Measurements from ENCODE around the gene ST7.
"Not testable (repeated sequence)": the region's sequence is repeated elsewhere in the genome, so short reads cannot be mapped to it uniquely, and the experiment has no call there.

The ST7 gene, protein sequence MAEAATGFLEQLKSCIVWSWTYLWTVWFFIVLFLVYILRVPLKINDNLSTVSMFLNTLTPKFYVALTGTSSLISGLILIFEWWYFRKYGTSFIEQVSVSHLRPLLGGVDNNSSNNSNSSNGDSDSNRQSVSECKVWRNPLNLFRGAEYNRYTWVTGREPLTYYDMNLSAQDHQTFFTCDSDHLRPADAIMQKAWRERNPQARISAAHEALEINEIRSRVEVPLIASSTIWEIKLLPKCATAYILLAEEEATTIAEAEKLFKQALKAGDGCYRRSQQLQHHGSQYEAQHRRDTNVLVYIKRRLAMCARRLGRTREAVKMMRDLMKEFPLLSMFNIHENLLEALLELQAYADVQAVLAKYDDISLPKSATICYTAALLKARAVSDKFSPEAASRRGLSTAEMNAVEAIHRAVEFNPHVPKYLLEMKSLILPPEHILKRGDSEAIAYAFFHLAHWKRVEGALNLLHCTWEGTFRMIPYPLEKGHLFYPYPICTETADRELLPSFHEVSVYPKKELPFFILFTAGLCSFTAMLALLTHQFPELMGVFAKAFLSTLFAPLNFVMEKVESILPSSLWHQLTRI

DNA sequence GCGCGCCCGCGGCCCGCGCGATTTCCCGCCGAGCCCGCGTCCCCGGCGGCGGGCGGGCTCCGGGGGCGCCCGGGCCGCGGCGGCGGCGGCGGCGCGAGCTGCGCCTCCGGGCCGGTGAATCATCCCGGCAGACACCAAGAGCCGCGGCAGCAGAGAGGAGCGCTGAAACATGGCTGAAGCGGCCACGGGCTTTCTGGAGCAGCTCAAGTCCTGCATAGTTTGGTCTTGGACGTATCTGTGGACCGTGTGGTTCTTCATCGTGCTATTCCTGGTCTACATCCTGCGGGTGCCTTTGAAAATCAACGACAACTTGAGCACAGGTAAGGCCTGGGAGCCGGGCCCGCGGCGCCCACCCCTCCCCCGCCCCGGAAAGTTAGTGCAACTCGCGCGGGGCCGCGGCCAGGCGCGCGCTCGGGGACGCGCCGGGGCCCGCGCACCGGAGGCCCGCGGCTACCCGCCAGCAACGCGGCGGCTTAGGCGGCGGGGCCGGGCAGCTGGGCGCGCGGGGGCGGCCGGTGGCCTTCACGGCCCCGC lies at the start of gene ST7:
Gene ST7, plus strand, starts transcription at position 130 of the 534 bp plus-strand sequence. Its CDS starts 40 bp downstream, at position 170.
- in situ Hi-C loops (cut with MboI; ENCODE audit: low sequenced_read_pairs): no loop called here

DNA sequence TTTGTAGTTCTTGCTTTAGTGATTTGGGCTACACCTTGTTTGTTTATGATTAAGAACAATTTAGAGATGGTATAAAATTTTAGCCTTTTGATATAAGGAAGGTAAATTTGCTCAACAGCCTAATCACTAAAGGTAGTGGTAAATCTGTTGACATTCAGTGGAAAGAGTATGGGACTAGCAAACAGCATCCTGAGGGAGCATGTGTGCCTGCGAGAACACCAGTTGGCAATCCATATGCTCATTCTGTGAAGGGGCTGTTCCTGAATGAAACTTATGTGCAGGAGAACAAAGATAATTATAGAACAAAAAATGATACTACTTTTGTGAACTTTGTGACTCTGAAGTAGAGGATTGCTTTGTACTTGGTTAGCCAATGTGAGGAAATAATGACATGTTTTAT lies 46.9 kb upstream of the ST7 start:
- in situ Hi-C loops (cut with MboI; ENCODE audit: low sequenced_read_pairs): no loop called here

DNA sequence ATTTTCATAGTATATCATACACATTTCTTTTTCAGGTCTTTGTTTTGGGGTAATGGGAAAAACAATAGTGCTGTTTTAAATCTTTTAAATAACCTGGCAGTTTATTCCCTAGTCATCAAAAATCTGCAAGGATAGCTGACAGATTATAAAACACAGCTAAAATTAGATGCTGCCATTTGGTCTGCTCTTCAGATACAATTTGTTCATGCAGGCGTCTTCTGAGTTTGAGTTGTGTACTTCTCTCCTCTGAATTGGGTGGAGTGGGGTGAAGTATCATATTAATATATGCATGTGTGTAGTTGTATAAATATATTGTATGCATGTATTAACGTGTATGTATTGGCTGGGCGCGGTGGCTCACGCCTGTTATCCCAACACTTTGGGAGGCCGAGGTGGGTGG lies 42.9 kb upstream of the ST7 start:
- in situ Hi-C loops (cut with MboI; ENCODE audit: low sequenced_read_pairs): no loop called here

DNA sequence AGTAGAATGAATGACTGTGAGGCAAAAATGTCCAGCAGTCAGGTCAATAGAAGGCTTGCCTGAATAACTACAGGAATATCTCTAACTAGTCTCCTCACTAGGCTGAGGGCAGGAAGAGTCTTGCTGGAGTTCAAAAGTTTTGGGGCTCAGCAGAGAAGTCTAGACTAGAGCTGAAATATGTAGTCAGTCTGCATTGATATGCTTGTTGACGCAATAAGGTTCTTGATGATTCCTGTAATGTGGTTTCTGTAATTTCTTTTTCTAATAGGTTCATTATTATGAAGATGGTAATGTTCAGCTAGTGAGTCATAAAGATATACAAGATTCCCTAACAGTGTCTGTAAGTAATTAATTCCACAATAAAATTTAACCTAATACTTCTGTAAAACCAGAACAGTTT lies 41.5 kb upstream of the ST7 start:
- in situ Hi-C loops (cut with MboI; ENCODE audit: low sequenced_read_pairs): no loop called here

DNA sequence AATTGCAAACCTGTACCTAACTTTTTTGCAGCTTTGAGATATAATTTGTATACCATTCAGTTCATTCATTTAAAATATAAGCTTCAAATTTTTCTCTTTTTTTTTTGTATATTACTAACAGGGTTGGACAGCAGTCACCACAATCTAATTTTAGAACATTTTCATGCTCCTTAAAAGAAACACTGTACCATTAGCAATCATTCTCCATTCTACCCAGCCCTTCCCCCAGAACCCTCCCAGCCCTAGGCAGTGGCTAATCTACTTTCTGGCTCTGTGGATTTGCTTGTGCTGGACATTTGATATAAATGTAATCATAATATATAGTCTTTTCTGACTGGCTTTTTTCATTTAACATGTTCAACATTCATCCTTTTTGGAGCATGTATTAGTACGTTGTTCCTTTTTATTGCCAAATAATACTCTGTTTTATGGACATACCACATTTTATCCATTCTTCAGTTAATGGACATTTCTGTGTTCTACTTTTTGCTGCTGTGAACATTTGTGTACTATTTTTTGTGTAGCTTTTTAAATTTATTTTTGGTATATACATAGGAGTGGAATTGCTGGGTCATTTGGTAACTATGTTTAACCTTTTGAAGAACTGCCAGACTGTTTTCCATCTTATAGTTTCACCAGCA lies 40.9 kb upstream of the ST7 start:
- in situ Hi-C loops (cut with MboI; ENCODE audit: low sequenced_read_pairs): no loop called here

DNA sequence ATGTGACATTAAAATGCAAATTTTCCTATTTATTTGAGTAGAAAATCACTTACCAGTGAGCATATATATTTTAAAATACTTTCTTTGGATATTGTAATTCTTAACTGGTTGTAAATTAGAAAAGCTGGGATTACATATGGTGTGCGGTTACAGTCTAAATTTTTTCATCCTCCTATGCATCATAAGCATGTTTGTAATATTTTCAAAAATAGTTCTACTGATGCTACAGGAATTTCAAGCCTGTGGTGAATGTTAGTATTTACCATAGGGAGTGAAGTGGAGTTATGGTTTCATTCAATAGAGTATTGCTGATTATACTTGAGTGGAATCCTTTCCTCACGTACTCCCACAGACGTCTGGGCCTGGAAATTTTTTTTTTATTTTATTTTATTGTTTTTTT lies 34.6 kb upstream of the ST7 start:
- in situ Hi-C loops (cut with MboI; ENCODE audit: low sequenced_read_pairs): no loop called here

DNA sequence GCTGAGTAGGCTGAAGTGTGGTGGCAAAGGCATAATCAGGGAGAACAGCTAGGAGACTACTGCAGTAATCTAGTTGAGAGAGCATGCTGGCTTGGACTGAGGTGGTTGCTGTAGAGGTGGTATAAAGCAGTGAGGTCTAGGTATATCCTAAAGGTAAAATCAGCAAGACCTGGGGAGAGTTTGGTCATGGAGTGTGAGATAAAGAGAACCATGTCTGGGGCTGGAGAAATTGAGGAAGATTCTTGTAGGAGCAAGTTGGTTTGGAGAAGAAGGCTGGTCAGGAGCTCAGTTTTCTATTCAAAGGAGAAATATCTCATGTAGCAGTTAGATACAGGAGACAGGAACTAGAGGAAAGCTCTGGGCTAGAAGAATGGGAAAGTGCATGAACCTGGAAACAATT lies 32.9 kb upstream of the ST7 start:
- in situ Hi-C loops (cut with MboI; ENCODE audit: low sequenced_read_pairs): no loop called here

DNA sequence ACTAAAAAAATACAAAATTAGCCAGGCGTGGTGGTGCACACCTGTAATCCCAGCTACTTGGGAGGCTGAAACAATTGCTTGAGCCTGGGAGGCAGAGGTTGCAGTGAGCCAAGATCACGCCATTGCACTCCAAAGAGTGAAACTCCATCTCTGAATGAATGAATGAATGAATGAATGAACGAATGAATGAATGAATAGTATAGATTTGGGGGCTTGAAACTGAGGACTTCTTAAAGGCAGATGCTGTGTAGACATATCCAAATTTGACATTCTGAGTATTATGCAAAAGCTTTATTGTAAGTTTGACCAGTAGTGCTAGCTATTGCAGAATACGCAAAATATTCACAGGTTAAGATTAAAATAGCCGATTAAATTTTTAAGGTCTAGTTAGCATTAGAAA lies 30.8 kb upstream of the ST7 start:
- in situ Hi-C loops (cut with MboI; ENCODE audit: low sequenced_read_pairs): no loop called here

DNA sequence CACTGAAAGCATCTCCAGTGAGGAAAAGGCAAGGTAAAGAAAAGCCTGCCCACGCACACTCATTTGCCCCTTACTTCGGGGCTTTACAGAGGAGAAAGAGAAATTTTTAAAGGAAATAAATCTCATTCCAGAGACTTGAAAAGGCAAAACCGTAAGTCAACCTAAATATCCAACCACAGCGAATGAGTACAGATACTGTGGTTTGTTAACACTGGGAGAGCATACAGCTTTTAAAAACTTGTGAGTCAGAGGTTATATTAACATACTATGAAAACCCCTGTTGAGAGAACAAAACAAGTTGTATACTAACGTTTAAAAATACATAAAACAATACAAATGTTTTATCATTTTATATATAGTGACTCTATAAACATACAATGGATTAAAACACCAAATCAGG lies 28.6 kb upstream of the ST7 start:
- in situ Hi-C loops (cut with MboI; ENCODE audit: low sequenced_read_pairs): no loop called here

DNA sequence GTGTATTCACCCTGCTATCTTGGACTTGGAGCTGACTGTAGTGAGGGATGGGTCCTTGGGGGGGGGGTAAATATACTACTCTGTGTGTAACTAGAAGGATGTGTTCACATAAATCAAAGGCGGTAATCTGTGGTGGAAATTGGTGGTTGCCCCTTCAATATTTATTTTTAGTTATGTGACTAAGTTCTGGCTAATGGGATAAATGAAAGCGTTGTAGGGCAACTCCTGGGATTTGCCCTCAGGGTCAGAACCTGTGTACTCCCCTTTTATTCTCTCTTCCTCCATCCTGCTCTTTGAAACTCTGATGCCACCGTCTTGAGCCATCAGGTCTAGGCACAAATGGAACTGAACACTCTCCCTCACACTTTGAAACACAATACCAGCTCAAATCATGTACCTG lies 24.3 kb upstream of the ST7 start:
- in situ Hi-C loops (cut with MboI; ENCODE audit: low sequenced_read_pairs): no loop called here

DNA sequence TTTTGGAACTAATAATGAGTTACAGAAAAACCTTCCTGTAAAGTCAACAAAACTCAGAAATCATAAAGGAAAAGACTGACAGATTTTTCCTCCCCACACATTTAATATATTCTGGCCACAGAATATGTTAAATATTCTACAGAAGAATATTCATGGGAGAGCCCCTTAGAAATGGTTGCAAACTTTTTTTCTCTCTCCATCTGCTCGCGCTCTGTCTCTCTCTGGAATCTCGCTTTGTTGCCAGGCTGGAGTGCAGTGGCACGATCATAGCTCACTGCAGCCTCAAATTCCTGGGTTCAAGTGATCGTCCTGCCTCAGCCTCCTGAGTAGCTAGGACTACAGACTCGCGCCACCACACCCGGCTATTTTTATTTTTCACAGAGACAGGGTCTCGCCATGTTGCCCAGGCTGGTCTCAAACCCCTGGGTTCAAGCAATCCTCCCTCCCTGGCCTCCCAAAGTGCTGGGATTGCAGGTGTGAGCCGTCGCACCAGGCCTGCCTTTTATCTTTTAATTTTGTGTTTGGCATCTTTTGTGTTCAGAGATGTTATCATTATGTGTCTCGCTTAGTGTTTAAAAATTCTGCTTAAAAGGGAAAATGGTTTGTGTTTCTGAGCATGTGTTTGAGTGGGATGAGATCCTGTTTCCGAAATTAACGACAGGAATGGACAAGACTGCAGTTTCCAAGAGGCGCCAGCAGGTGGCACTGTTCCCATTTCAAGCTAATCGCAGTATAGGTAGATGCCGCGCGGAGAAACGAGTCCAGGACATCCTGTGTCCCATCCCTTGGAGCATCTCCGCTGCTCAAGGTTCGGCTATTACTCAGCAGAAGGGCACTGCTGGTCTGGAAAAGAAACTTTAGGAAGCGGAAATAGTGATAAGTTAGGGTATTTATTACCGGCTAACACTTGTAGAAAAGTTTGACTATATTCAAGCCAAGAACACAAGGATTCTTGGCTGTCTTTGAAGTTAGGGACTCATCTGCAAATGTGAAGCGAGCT lies 23.1 kb upstream of the ST7 start:
- in situ Hi-C loops (cut with MboI; ENCODE audit: low sequenced_read_pairs): no loop called here

DNA sequence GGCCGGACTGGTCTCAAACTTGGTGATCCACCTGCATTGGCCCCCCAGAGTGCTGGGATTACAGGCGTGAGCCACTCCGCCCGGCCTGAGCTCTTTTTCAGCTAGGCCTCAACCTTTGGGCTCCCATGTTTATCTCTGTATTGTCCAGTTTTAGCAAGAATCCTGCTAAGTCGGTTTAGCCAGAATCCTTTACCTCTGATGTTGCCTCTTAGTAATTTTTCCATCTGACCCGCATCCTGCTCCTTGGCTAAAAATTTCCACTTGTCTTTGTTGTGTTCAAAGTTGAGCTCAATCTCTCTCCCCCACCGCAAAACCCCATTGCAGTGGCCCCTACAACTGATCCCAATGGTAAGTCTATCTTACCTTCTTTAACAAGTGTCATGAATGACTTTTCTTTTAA lies 20.7 kb upstream of the ST7 start:
- in situ Hi-C loops (cut with MboI; ENCODE audit: low sequenced_read_pairs): no loop called here

DNA sequence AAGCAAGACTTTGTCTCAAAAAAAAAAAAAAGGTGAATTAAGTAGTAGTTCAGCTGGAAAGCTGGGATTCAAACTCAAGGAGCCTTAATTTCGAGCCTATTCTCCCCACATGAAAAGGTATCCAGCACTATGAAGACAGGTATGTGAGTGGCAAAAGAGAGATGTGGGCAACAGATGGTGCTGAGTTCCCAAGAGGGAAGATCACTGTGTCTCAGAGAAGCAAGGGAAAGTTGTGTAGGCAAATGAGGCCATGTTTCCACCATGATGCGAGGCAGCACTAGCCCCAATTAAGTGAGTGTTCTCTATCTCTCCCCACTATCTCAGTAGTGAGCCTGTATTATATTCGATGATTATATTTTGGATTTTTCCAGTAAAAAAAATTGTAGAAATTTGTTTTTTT lies 19.8 kb upstream of the ST7 start:
- in situ Hi-C loops (cut with MboI; ENCODE audit: low sequenced_read_pairs): no loop called here

DNA sequence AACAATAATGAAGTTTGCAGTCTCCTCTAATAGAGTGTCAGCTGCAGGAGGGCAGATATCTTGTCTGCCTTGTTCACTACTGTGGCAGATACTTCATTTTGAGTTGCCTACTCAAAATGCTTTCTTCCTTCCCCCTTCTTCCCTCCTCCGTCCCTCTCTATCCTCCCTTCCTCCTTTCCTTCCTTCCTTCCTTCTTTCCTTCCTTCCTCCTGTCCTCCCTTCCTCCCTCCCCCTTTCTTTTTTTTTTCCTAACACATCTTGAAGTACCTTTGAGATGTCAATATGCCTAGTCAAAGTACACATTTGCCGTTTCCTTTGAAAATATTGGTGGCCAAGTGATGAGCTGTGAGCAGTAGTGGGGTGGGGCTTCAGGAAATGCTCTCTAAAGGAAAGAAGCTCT lies 18.7 kb upstream of the ST7 start:
- in situ Hi-C loops (cut with MboI; ENCODE audit: low sequenced_read_pairs): no loop called here

DNA sequence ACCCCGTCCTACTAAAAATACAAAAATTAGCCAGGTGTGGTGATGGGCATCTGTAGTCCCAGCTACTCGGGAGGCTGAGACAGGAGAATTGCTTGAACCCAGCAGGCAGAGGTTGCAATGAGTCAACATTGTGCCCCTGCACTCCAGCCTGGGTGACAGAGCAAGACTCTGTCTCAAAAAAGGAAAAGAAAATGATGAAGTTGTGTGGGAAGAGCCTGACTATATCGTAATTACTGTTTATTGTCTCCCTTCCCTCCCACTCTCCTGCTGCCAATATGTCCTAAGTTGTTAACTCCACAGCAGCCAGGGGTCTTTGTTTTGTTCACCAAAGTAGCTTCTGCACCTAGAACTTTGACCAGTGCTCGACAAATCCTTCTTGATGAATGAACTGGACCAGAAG lies 16.5 kb upstream of the ST7 start:
- in situ Hi-C loops (cut with MboI; ENCODE audit: low sequenced_read_pairs): not testable (repeated sequence)

DNA sequence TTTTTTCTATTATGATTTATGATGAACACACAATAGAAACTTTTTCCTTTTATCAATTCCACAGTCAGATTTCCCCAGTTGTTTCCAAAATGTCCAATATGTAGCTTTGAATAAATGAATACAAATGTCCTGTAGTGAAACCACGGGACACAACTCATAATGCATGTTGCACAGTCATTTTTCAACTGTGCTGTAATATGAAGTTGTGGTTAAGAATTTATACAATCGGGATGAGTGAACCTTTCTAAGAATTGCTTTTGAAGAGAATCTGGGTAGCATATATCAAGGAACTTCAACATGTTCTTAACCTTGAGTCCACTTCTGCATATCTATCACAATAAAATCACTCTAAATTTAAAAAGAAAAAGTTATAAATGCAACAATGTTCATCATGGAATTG lies 14.6 kb upstream of the ST7 start:
- in situ Hi-C loops (cut with MboI; ENCODE audit: low sequenced_read_pairs): no loop called here

DNA sequence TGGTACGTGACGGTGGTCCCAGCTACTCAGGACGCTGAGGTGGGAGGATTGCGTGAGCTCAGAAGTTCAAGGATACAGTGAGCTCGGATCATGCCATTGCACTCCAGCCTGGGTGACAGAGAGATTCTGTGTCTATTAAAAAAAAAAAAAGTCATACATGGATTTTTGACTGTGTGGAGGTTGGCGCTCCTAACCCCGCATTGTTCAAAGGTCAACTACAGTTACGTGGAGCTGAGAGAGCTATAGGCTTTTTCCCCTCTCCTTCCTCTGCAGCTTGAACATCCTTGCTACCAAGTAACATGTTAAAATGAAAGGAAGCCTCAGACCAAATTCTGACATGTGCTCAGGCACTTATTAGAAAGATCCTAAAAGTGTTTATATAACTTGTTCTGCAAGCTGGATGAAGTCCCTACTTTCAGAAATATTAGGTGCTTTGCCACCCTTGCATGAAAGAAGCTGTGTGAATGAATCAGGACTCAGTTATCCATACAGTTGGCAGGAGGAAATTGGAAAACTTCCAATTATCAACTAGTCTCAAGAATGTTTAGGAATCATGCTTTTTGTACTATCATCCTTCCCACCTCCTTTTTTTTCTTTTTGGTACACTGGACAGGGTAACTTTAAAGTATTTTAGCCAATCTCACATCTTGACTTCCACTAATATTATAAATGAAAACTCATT lies 12.5 kb upstream of the ST7 start:
- in situ Hi-C loops (cut with MboI; ENCODE audit: low sequenced_read_pairs): no loop called here

DNA sequence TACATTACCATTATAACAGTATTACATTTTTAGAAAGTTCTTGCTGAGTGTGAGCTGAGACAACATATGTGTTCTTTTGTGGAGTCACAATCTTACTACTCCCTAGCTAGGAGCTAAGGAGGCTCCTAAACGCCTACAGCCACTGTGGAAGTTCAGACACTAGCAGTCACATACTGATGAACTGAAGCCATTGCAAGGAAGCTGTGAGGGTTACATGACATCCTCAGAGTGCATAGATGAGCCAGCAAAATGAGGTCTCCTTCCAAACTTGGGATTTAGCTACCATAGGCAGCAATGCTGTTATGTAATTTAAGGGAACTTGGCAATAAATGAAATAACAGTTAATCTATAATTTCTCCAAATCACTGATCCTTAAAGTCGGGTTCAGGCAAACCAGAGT lies 10.8 kb upstream of the ST7 start:
- in situ Hi-C loops (cut with MboI; ENCODE audit: low sequenced_read_pairs): no loop called here

DNA sequence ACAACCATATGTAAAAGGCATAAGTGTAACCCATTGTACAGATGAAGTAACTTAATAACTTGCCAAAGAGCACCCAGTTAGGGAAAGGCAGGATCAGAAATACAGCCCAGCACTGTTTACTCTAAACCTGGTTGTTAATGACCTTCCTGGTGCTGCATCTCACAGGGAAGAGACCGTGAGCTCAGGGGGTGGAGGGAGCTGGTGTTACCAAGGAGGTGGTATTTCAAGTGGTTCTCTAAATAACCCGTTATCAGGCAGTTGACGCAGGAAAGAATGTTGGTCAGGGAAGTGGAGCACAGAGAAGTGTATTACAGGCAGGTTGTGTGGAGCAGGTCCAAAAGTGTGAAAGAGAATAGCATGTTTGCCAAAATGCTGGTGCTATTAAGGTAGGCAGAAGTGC lies 4.4 kb upstream of the ST7 start:
- in situ Hi-C loops (cut with MboI; ENCODE audit: low sequenced_read_pairs): no loop called here
